Measurements from ENCODE around the gene PERM1.

PERM1 gene

DNA sequence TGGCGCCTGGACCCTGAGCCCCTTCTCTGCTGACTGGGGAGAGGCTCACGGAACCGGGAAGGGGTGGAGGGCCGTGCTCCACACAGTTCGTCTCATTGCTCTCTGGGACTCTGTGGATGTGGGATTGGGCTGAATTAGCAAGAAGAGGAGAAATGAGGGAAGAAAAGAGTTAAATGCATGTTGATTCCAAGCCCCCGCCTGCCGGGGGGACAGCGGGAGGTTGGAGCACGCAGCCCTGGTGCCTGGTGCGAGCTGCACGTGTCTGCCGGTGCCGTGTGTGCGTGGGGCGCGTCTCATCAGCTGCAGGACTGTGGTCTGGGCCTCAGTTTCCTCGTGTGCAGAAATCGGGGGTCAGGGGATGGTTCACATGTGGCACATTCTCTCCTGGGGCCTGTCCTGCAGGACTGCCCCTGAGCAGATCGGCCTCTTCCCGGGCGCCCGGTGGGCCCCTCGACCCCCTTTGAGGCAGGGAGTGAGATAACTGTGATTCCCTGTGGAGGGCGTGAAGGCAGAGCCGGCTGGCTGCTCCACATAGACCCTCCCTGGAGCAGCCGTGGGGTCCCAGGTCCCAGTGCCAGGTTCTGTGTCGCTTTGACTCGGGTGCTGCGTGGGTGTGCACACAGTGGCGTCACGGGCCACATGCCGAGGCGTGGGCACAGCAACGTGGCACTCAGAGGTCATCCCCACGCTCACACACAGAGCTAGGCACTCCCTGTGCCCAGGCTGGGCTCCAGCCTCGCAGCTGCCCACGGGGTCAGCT is 46.7 kb downstream of the PERM1 start:
- Histone ChIP-seq H3K9me3 (ENCODE audit: insufficient read depth, low read length) (no peaks in the 10 kb centered on the region), H3K4me1 (ENCODE audit: insufficient read depth, insufficient read length) (peaks cover 32% of the 10 kb centered on the region), H3K36me3 (ENCODE audit: insufficient read depth, insufficient read length, low read length) (no peaks in the 10 kb centered on the region), H3K9ac (ENCODE audit: insufficient read length, low read depth) (peak overlapping the region; percentile 74), H3K27me3 (ENCODE audit: insufficient read depth, insufficient read length) (peaks cover 50% of the 10 kb centered on the region), H3K4me3 (ENCODE audit: insufficient read length, low read depth) (peak overlapping the region; percentile 19)
- no peak for DNase-seq (ENCODE audit: low read depth, low spot score)
- TF ChIP-seq ZNF274 (IDR thresholded peaks at IDR 0.05; ENCODE audit: low read depth, low read length) (no peak), YY1 (IDR thresholded peaks at IDR 0.05; ENCODE audit: insufficient read depth, insufficient read length) (no peak)

DNA sequence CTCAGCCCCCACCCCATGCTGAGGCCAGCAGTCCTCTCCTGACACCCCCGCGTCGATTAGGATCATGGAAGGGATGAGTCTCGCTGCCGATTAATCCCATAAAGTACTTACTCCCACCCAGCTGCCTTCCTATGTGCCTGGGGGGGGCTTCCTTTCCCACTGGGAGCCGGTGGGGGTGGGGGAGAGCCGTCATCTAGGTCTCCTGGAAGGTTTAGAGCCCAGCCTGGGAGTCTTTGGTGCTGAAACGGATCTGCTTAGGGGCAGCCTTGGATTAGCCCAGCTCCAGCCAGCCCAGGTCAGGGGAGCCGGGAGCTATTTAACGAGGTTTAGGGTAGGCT is 48.3 kb downstream of the PERM1 start:
- Histone ChIP-seq H3K4me1 (ENCODE audit: insufficient read depth, insufficient read length) (peaks cover 26% of the 10 kb centered on the region), H3K9me3 (ENCODE audit: insufficient read depth, low read length) (no peaks in the 10 kb centered on the region), H3K27me3 (ENCODE audit: insufficient read depth, insufficient read length) (peaks cover 51% of the 10 kb centered on the region), H3K9ac (ENCODE audit: insufficient read length, low read depth) (no peak overlapping the region), H3K36me3 (ENCODE audit: insufficient read depth, insufficient read length, low read length) (no peaks in the 10 kb centered on the region), H3K4me3 (ENCODE audit: insufficient read length, low read depth) (no peak overlapping the region)
- TF ChIP-seq YY1 (IDR thresholded peaks at IDR 0.05; ENCODE audit: insufficient read depth, insufficient read length), result no peak
- TF ChIP-seq ZNF274 (IDR thresholded peaks at IDR 0.05; ENCODE audit: low read depth, low read length), result no peak
- no peak for TF ChIP-seq SUZ12 (IDR thresholded peaks at IDR 0.05; ENCODE audit: extremely low read depth, insufficient read depth, insufficient read length)
- no peak for DNase-seq (ENCODE audit: low read depth, low spot score)

DNA sequence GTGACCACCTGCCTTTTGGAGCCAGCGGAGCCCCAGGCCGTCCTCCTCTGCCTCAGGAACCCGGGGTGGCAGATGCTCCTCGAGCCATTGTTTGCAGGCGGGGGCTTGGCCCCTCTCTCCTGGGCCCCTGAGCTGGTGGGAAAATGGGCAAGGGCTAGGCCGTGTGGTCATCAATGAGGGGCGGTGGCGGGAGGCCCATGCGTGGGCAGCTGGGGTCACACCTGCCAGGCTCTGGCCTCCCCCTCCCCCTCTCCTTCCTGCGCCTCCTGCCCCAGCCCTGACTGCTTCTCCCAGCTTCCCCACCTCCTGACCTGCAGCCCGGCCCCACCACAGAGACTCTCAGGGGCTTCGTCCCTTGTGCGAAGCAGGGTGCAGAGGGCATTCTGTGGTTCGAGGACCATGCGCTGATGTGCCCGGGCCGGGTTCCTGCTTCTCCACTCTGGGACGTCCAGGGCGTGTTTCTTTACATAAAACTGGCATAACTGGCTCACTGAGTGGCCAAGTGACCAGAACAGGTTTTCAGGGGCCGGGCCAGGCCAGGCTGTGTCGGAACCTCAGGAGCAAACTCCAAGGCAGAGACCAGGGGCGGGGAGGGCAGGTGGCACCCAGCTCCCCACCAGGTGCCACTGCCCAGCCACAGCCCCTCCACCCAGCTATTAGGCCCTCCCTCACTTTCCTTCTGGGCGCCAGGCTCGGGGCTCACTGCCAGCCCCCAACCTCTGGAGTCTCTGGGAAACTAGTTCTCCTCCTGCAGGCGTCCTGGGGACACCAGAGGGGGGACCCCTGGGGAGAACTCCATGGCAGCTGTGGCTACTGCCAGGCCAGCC is 48.9 kb downstream of the PERM1 start:
- TF ChIP-seq SUZ12 (IDR thresholded peaks at IDR 0.05; ENCODE audit: extremely low read depth, insufficient read depth, insufficient read length) (no peak), YY1 (IDR thresholded peaks at IDR 0.05; ENCODE audit: insufficient read depth, insufficient read length) (no peak), ZNF274 (IDR thresholded peaks at IDR 0.05; ENCODE audit: low read depth, low read length) (no peak)
- Histone ChIP-seq H3K4me3 (ENCODE audit: insufficient read length, low read depth) (no peak overlapping the region), H3K4me1 (ENCODE audit: insufficient read depth, insufficient read length) (peaks cover 26% of the 10 kb centered on the region), H3K36me3 (ENCODE audit: insufficient read depth, insufficient read length, low read length) (no peaks in the 10 kb centered on the region), H3K9me3 (ENCODE audit: insufficient read depth, low read length) (no peaks in the 10 kb centered on the region), H3K9ac (ENCODE audit: insufficient read length, low read depth) (no peak overlapping the region), H3K27me3 (ENCODE audit: insufficient read depth, insufficient read length) (peaks cover 55% of the 10 kb centered on the region)
- no peak for DNase-seq (ENCODE audit: low read depth, low spot score)

DNA sequence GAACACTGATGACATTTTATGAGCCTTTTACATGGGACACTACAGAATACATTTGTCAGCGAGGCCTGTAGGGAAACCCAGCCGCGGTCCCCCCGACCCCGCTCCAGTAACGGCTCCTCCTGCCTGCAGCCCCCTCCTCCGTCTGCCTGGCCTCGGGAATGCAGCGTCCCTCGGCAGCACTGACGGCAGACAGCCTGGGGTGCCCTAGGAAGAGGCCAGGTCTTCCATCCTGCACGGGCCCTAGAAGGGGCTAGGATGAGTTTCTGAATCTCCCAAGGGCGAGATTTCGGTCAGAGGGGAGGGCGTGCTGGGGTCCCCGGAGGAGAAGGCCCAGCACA is 49.8 kb downstream of the PERM1 start:
- peaks cover 24% of the 10 kb centered on the region for H3K4me1 ChIP-seq (ENCODE audit: insufficient read depth, insufficient read length)
- H3K9ac ChIP-seq (ENCODE audit: insufficient read length, low read depth), result no peak overlapping the region
- DNase-seq (ENCODE audit: low read depth, low spot score), result no peak
- H3K9me3 ChIP-seq (ENCODE audit: insufficient read depth, low read length), result no peaks in the 10 kb centered on the region
- peaks cover 59% of the 10 kb centered on the region for H3K27me3 ChIP-seq (ENCODE audit: insufficient read depth, insufficient read length)
- H3K36me3 ChIP-seq (ENCODE audit: insufficient read depth, insufficient read length, low read length), result no peaks in the 10 kb centered on the region
- TF ChIP-seq SUZ12 (IDR thresholded peaks at IDR 0.05; ENCODE audit: extremely low read depth, insufficient read depth, insufficient read length), result no peak
- TF ChIP-seq ZNF274 (IDR thresholded peaks at IDR 0.05; ENCODE audit: low read depth, low read length), result no peak
- no peak for TF ChIP-seq YY1 (IDR thresholded peaks at IDR 0.05; ENCODE audit: insufficient read depth, insufficient read length)
- H3K4me3 ChIP-seq (ENCODE audit: insufficient read length, low read depth), result no peak overlapping the region

DNA sequence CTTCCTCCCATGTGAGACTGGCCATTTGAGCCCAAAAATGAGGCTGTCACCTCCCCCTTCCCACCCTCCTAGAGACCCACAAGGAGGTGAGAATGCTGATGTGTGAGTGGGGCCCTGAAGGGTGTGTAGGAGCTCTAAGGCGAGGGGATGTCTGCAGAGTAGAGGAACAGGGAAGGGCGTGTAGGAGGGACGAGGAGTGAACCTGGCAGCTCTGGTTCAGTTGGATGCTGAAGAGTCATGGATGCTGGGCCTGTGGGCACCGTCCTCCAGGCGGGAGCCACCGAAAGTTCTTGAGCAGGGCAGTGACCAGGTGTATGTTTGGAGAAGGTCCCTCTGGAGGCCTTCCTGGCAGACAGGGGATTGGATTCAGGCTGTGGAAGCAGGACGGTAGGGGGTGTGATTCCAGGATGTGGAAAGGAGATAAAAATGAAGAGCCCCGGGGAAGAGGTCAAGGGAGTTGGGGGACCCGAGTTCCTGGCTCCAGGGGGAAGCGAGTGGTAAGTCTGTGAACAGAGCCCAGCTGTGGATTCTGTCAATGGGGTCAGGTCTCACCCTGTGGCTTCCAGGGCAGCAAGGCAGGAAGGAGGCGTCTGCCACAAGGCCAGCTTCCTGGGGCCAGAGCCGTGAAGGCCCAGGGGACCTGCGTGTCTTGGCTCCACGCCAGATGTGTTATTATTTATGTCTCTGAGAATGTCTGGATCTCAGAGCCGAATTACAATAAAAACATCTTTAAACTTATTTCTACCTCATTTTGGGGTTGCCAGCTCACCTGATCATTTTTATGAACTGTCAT is 50.3 kb downstream of the PERM1 start:
- Histone ChIP-seq H3K9ac (ENCODE audit: insufficient read length, low read depth) (no peak overlapping the region), H3K36me3 (ENCODE audit: insufficient read depth, insufficient read length, low read length) (no peaks in the 10 kb centered on the region), H3K9me3 (ENCODE audit: insufficient read depth, low read length) (no peaks in the 10 kb centered on the region), H3K4me1 (ENCODE audit: insufficient read depth, insufficient read length) (peaks cover 21% of the 10 kb centered on the region), H3K27me3 (ENCODE audit: insufficient read depth, insufficient read length) (peaks cover 61% of the 10 kb centered on the region), H3K4me3 (ENCODE audit: insufficient read length, low read depth) (no peak overlapping the region)
- TF ChIP-seq SUZ12 (IDR thresholded peaks at IDR 0.05; ENCODE audit: extremely low read depth, insufficient read depth, insufficient read length), result no peak
- no peak for TF ChIP-seq YY1 (IDR thresholded peaks at IDR 0.05; ENCODE audit: insufficient read depth, insufficient read length)
- no peak for TF ChIP-seq ZNF274 (IDR thresholded peaks at IDR 0.05; ENCODE audit: low read depth, low read length)
- no peak for DNase-seq (ENCODE audit: low read depth, low spot score)

DNA sequence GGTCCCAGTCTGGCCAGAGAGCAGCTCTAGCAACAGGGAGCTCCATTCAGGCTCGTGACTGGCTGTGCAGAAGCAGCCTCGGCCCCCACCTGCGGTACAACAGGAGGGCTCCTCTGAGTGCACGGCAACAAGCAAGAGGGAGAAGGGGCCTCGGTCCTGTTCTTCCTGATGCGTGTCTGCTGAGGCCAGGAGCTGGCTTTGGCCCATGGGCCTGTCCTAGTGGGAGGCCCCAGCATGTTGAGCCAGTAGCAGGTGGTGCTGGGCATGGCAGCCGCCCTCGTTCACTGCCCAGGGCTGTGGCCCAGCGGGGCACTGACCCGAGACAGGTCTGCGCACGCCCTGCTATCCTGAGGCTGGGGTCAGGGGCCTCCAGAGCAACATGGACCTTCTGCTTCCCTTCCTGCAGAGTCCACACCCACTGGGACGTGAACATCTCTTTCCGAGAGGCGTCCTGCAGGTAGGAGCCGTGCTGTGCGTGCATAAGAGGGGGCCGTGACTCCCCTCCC is 51.2 kb downstream of the PERM1 start:
- TF ChIP-seq YY1 (IDR thresholded peaks at IDR 0.05; ENCODE audit: insufficient read depth, insufficient read length) (no peak), SUZ12 (IDR thresholded peaks at IDR 0.05; ENCODE audit: extremely low read depth, insufficient read depth, insufficient read length) (no peak), ZNF274 (IDR thresholded peaks at IDR 0.05; ENCODE audit: low read depth, low read length) (no peak)
- H3K36me3 ChIP-seq (ENCODE audit: insufficient read depth, insufficient read length, low read length), result no peaks in the 10 kb centered on the region
- H3K27me3 ChIP-seq (ENCODE audit: insufficient read depth, insufficient read length), result peaks cover 69% of the 10 kb centered on the region
- H3K4me1 ChIP-seq (ENCODE audit: insufficient read depth, insufficient read length), result peaks cover 22% of the 10 kb centered on the region
- H3K9ac ChIP-seq (ENCODE audit: insufficient read length, low read depth), result no peak overlapping the region
- no peak for DNase-seq (ENCODE audit: low read depth, low spot score)
- no peaks in the 10 kb centered on the region for H3K9me3 ChIP-seq (ENCODE audit: insufficient read depth, low read length)
- H3K4me3 ChIP-seq (ENCODE audit: insufficient read length, low read depth), result no peak overlapping the region
